Uterus (tissue), 4 donors: Measurements from ENCODE around the gene SORBS1. TPM values are rescaled to one million over a fixed set of nuclear protein-coding genes. Genes with fewer than 3 reads are reported as not detected.

Experiments
- DNase-seq, 2 donors: peaks; one replicate each; pipeline ENCODE4 v3.0.0-alpha.2; 2019 to 2020
- H3K27ac ChIP-seq, 2 donors: fragments of 200-600 bp; sonication (generic); 1 replicate in 1 of 2; 2 replicates in 1 of 2; pipeline ENCODE4 v1.5.1; 2016 to 2018
- H3K27me3 ChIP-seq, 2 donors: fragments of 200-600 bp; sonication (generic); one replicate each; pipeline ENCODE4 v1.5.1; 2018 to 2019; ENCODE audit warnings: control low read depth in 1 of 2
- H3K36me3 ChIP-seq, 2 donors: fragments of 200-600 bp; sonication (generic); one replicate each; pipeline ENCODE4 v1.5.1; 2019; ENCODE audit warnings: control low read depth in 1 of 2
- H3K4me1 ChIP-seq, 2 donors: fragments of 200-600 bp; sonication (generic); one replicate each; pipeline ENCODE4 v1.5.1; 2018 to 2019; ENCODE audit warnings: control low read depth in 1 of 2
- H3K4me3 ChIP-seq, 2 donors: fragments of 200-600 bp; sonication (generic); 1 replicate in 1 of 2; 2 replicates in 1 of 2; pipeline ENCODE4 v1.5.1; 2018 to 2019; ENCODE audit warnings: mild to moderate bottlenecking in 1 of 2
- H3K9me3 ChIP-seq, 2 donors: fragments of 200-600 bp; sonication (generic); one replicate each; pipeline ENCODE4 v1.5.1; 2019; ENCODE audit warnings: control low read depth in 1 of 2
- POLR2A ChIP-seq, 2 donors: fragments of 450-650 bp; IDR thresholded peaks; one replicate each; pipeline ENCODE4 v1.6.1; 2016; ENCODE audit warnings: antibody characterized with exemption in 2 of 2, mild to moderate bottlenecking in 1 of 2, moderate library complexity in 1 of 2
- intact Hi-C: fragments of 100-400 bp; cut with DNase I; formaldehyde crosslinking; loops from one replicate; pipeline ENCODE4 v1.15.1; 2023; ENCODE audit warnings: low total_unique reads
- total RNA-seq, 4 donors: library from RNA; depleted of rRNA in 3 of 4; stranded (reverse); fragments of >200 nt in 3 of 4; gene quantifications; one replicate each; pipeline versions ENCODE4 v1.1.0 to v1.2.4, GENCODE V29; 2014 to 2023
- TF ChIP-seq, protein P1 (sequence below), 4 experiments: fragments of 200-600 bp in 2 of 4; fragments of 450-650 bp in 2 of 4; sonication (generic) in 2 of 4; IDR thresholded peaks; one replicate each; pipeline ENCODE4 v1.5.1; 2016 to 2019; ENCODE audit warnings: antibody characterized with exemption in 4 of 4, mild to moderate bottlenecking in 2 of 4, moderate library complexity in 1 of 4
- donor health status: DM: yes; HTN: yes; CAD: no.

The SORBS1 gene
- total RNA-seq, 4 donors from 2014 or later, result 89.9 to 422 (median 271) TPM

DNA sequence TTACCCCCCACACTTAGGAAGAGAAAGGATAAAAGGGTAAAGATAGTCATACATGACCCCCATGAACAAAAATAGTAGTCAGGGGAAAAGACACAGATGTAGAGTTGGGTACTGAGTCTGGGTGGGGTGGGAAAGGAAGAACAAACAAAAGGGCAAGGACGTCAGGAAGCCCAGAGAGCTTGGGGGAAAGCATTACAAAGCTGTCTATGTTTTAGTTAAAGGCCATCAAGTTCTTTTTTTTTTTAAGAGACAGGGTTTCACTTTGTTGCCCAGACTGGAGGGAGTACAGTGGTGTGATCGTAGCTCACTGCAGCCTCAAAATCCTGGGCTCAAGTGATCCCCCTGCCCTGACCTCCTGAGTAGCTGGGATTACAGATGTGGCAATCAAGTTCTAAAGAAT, 172.0 kb downstream of the SORBS1 start:
- peak overlapping the region; percentile 40 to 65 for H3K27ac ChIP-seq
- intact Hi-C loops, result no loop called here
- no peak for DNase-seq

DNA sequence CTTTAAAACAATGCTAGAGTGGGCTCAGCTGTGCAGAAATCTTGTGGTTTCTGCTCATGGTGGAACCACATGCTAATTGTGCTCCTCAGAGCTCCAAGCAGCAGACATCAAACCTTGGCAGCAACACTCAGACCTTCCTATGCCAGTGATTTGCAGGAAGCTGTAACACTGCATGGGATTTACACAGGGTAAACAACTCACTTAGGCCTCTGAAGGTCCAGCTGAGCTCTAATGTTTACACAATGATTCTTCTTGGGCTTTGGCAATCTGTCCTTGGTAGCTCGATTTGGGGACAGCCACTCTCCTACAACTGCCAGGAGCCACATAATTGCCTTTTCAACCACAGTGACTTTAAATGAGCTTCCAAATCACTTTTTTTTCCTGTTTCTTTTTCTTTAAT, 172.6 kb downstream of the SORBS1 start:
- H3K27ac ChIP-seq, result peak overlapping the region; percentile 14 to 65
- TF ChIP-seq, protein P1, sequence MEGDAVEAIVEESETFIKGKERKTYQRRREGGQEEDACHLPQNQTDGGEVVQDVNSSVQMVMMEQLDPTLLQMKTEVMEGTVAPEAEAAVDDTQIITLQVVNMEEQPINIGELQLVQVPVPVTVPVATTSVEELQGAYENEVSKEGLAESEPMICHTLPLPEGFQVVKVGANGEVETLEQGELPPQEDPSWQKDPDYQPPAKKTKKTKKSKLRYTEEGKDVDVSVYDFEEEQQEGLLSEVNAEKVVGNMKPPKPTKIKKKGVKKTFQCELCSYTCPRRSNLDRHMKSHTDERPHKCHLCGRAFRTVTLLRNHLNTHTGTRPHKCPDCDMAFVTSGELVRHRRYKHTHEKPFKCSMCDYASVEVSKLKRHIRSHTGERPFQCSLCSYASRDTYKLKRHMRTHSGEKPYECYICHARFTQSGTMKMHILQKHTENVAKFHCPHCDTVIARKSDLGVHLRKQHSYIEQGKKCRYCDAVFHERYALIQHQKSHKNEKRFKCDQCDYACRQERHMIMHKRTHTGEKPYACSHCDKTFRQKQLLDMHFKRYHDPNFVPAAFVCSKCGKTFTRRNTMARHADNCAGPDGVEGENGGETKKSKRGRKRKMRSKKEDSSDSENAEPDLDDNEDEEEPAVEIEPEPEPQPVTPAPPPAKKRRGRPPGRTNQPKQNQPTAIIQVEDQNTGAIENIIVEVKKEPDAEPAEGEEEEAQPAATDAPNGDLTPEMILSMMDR (IDR thresholded peaks at IDR 0.05), result no peak
- no peak for TF ChIP-seq POLR2A (IDR thresholded peaks at IDR 0.05)
- peaks cover 0 to 3% of the 10 kb centered on the region in 2 donors for H3K4me1 ChIP-seq
- no peak for DNase-seq
- no peaks in the 10 kb centered on the region for H3K27me3 ChIP-seq
- no peak overlapping the region for H3K4me3 ChIP-seq
- intact Hi-C loops, result no loop called here
- no peaks in the 10 kb centered on the region for H3K9me3 ChIP-seq
- H3K36me3 ChIP-seq, result no peaks in the 10 kb centered on the region

More for the DNA sequence above, 172.0 kb downstream of the SORBS1 start:
- Histone ChIP-seq H3K4me1 (peaks cover 0 to 3% of the 10 kb centered on the region in 2 donors), H3K4me3 (no peak overlapping the region), H3K9me3 (no peaks in the 10 kb centered on the region), H3K36me3 (no peaks in the 10 kb centered on the region), H3K27me3 (no peaks in the 10 kb centered on the region)
- TF ChIP-seq POLR2A (IDR thresholded peaks at IDR 0.05), result no peak
- TF ChIP-seq, protein P1 (IDR thresholded peaks at IDR 0.05), result no peak

DNA sequence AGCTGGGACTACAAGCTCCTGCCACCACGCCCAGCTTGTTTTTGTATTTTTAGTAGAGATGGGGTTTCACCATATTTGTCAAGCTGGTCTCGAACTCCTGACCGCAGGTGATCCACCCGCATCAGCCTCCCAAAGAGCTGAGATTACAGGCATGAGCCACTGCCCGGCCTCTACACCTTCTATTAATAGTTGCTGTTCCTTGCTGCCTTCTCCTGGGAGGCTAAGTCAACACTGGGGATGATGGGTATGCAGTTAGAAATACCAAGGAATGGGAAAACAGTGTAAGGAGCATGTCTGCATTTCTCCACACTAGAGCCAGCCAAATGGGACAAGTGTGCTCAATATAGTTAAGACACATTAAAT, 173.1 kb downstream of the SORBS1 start:
- H3K4me1 ChIP-seq, result peaks cover 0 to 3% of the 10 kb centered on the region in 2 donors
- peak overlapping the region; percentile 16 to 65 for H3K27ac ChIP-seq
- intact Hi-C loops, result no loop called here

DNA sequence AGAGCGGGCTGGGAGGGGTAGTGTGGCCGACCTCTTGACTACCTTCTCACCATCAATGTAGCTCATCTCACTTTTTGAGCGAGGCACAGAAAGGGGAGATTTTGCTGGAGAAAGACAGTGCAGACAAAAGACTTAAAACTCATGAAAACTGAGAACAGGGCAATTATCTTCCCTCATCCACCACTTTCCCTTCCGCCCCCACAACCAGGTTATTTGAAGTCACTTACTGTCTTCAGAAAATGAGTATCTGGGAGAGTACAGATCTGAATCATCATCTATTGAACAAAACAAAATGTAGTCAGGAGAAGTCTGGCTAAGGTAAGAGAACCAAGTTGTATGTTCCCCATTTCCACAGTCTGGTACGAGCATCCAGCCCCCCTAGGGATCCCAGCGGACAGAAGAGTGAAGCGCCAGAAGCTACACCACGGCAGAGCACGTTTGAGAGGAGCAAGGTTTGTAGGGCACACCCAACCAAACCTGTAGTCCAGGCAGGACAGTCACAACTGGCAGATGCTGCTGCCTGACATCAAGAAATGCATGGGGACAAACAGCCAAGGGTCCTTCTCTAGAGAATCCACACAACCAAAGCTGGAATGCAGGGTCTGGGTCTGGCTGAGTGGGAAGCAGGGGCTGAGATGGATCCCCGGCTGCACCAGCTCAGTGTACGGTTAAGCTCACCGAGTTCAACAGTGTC, 177.0 kb downstream of the SORBS1 start:
- H3K9me3 ChIP-seq, result no peaks in the 10 kb centered on the region
- no peaks in the 10 kb centered on the region for H3K4me1 ChIP-seq
- no peak for DNase-seq
- peak overlapping the region in 1 of 2 donors; percentile 30 for H3K27ac ChIP-seq
- no peaks in the 10 kb centered on the region for H3K36me3 ChIP-seq
- H3K27me3 ChIP-seq, result no peaks in the 10 kb centered on the region
- no peak overlapping the region for H3K4me3 ChIP-seq
- TF ChIP-seq, protein P1 (IDR thresholded peaks at IDR 0.05), result no peak
- intact Hi-C loops, result no loop called here

More for the DNA sequence above, 173.1 kb downstream of the SORBS1 start:
- no peaks in the 10 kb centered on the region for H3K27me3 ChIP-seq
- no peaks in the 10 kb centered on the region for H3K36me3 ChIP-seq
- no peak for TF ChIP-seq POLR2A (IDR thresholded peaks at IDR 0.05)
- TF ChIP-seq, protein P1 (IDR thresholded peaks at IDR 0.05), result no peak
- no peak for DNase-seq
- no peaks in the 10 kb centered on the region for H3K9me3 ChIP-seq
- H3K4me3 ChIP-seq, result no peak overlapping the region

DNA sequence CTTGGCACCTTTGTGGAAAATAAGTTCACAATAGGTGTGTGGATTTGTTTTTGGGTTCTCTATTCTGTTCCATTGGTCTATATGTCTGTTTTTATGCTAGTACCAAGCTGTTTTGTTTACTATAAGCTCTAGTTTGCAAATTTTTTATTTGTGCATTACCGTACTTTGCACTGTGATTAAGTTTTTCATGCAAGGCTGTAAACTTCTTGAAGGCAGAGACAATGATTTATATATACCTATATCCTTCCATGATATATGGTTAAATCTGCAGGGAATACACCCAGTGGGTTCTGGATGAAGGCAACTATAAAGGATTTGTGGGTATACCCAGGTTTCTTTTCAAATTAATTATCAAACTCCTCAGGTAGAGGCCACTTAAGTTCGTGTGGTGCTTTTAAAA, 178.6 kb downstream of the SORBS1 start:
- H3K27me3 ChIP-seq, result no peaks in the 10 kb centered on the region
- H3K4me3 ChIP-seq, result no peak overlapping the region
- no peaks in the 10 kb centered on the region for H3K36me3 ChIP-seq
- no peaks in the 10 kb centered on the region for H3K4me1 ChIP-seq
- intact Hi-C loops, result no loop called here
- peak overlapping the region in 1 of 2 donors; percentile 52 for H3K27ac ChIP-seq
- no peak for TF ChIP-seq POLR2A (IDR thresholded peaks at IDR 0.05)
- TF ChIP-seq, protein P1 (IDR thresholded peaks at IDR 0.05), result no peak
- no peak for DNase-seq
- H3K9me3 ChIP-seq, result no peaks in the 10 kb centered on the region
